Esophagus squamous epithelium (tissue), 4 donors: ENCODE results near the gene HSPA14.

Experiments
- CTCF ChIP-seq, 6 experiments: fragments of 450-650 bp in 4 of 6; fragments of 200-600 bp in 2 of 6; sonication (generic) in 2 of 6; IDR thresholded peaks; one replicate each; pipeline ENCODE4 v1.5.1; 2016 to 2019; ENCODE audit warnings: antibody characterized with exemption in 6 of 6, mild to moderate bottlenecking in 4 of 6, moderate library complexity in 4 of 6
- POLR2A ChIP-seq, 4 donors: fragments of 450-650 bp; IDR thresholded peaks; one replicate each; pipeline ENCODE4 v1.6.1; 2017; ENCODE audit warnings: antibody characterized with exemption in 4 of 4, mild to moderate bottlenecking in 4 of 4, moderate library complexity in 3 of 4

- no peak for TF ChIP-seq CTCF (IDR thresholded peaks at IDR 0.05)
- TF ChIP-seq POLR2A (IDR thresholded peaks at IDR 0.05), result no peak
These were observed 14.1 kb downstream of the HSPA14 start for GRCh38 chr10:14852236-14852635.
